Mononuclear cell (primary cell): ENCODE measurements around the gene SF3B6. TPM values are rescaled to one million over a fixed set of nuclear protein-coding genes. Genes with fewer than 3 reads are reported as not detected.

Source experiments
- H3K27me3 ChIP-seq: 2 replicates; pipeline ENCODE4 v1.6.0; 2011; ENCODE audit warnings: low read length, control low read depth; ENCODE audit not compliant: insufficient read depth
- H3K4me1 ChIP-seq: 2 replicates; pipeline ENCODE4 v1.5.1; 2011; ENCODE audit warnings: mild to moderate bottlenecking, low read length, control low read depth; ENCODE audit not compliant: insufficient read depth
- H3K4me3 ChIP-seq: 2 replicates; pipeline ENCODE4 v1.5.1; 2011; ENCODE audit warnings: mild to moderate bottlenecking, low read length, moderate library complexity
- H3K9me3 ChIP-seq: 2 replicates; pipeline ENCODE4 v1.5.1; 2011; ENCODE audit warnings: low read depth, mild to moderate bottlenecking, control low read depth, low read length
- total RNA-seq: library from RNA; depleted of rRNA; stranded (reverse); fragments of >200 nt; gene quantifications from one replicate; pipeline ENCODE4 v1.2.3, GENCODE V29; 2012

The SF3B6 gene
- total RNA-seq, 1 donor = 107 TPM

DNA sequence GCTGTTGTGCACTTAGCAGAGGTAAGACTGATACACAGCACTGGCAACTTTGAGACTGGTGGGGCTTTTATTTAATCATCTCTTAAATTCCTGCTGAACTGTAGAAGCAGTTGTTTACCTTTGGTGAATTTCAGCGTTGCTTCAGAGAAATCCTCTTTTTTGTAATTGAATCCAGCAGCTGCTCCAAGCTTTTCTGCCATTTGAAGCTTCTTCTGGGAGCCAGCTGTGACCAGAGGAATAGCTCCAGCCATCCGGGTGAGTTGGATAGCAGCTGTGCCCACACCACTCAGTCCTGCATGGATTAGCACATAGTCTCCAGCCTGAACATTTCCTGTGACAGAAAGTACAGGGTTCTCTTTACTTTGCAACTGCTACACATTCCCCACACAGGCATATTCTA is 4.6 kb upstream of the SF3B6 start:
- no peaks in the 10 kb centered on the region for H3K9me3 ChIP-seq
- no peaks in the 10 kb centered on the region for H3K27me3 ChIP-seq
- H3K4me3 ChIP-seq = no peak overlapping the region
- peaks cover 68% of the 10 kb centered on the region for H3K4me1 ChIP-seq

DNA sequence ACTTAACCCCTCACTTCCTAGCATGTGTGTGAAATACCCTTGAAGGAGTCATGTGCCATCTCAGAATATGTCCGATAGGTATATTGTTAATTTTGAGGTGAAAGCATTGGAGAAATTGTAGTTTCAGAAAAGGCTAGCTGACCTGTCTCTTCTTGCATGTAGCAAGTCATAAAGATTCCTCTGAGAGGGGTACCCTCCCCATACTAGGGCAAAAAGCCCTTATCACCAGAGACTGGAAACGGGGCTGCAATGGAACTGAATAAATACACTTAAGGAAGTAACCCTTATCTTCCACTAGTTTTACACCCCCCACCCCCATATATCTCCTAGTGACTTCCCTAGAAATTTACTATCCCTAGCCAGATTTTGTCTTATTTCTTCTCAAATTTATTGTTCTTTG is 1.8 kb upstream of the SF3B6 start:
- peaks cover 59% of the 10 kb centered on the region for H3K4me1 ChIP-seq

DNA sequence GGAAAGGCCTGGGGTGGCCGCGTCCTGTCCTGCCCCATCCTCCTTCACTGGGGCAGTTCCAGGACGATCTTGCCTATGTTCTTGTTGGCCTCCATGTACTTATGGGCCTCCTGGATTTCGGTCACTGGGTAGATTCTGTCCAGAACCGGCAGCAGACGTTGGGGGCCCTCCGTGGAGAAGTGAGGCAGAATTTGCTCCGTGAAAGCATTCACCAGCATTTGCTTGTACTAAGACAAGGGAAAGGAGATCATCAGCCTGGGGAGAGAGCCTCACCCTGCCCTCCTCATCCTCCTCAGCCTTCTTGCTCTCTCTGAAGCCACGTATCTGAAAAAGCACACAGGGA is 1.4 kb upstream of the SF3B6 start:
- no peaks in the 10 kb centered on the region for H3K27me3 ChIP-seq
- H3K9me3 ChIP-seq = no peaks in the 10 kb centered on the region
- peak overlapping the region; percentile 72 for H3K4me3 ChIP-seq
- H3K4me1 ChIP-seq = peaks cover 55% of the 10 kb centered on the region

More for the DNA sequence above, 1.8 kb upstream of the SF3B6 start:
- Histone ChIP-seq H3K9me3 (no peaks in the 10 kb centered on the region), H3K27me3 (no peaks in the 10 kb centered on the region), H3K4me3 (no peak overlapping the region)

DNA sequence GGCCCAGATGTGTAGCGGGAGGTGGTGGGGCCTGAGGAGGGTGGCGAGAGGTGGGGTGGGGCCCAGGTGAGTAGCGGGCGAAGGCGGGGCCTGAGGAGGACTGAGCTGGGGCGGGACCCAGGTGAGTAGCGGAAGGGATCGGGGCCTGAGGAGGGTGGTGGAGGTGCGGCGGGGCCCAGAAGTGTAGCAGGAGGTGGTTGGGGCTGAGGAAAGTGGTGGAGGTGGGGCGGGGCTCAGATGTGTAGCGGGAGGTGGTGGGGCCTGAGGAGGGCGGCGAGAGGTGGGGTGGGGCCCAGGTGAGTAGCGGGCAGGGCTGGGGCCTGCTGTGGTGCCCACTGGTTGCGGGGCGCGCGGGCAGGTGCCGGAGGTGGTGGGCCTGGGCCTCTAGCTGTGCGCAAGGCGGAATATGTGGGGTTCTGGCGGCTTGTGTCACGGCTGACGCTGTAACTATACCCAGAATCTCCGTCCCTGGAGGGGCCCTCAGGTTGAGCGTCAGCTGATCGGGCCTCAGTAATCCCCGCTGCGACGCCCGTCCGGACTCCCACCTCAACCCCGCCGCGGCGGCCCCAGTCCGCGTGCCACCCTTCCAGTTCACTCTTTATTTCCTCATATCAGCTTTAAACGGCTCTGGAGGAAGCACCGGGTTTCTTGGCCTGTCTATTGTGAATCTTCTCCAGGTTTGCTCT is 866 bp upstream of the SF3B6 start:
- peak overlapping the region; percentile 72 for H3K4me3 ChIP-seq
- peaks cover 50% of the 10 kb centered on the region for H3K4me1 ChIP-seq
- no peaks in the 10 kb centered on the region for H3K27me3 ChIP-seq
- no peaks in the 10 kb centered on the region for H3K9me3 ChIP-seq

DNA sequence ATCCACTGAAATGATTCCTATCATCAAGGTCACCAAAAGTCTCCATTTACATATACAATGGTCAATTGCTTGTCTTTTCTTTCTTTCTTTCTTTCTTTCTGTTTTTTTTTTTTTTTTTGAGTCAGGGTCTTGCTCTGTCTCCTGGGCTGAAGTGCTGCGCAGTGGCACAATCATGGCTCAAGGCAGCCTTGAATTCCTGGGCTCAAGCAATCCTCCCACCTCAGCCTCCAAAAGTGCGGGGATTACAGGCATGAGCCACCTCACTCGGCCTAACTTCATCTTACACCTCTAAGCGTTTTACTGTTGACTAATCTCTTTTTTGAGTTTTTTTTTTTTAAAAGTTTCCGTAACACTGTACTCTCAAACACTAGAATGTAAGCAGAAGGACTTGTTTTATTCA is 867 bp downstream of the SF3B6 start:
- Histone ChIP-seq H3K4me1 (peaks cover 35% of the 10 kb centered on the region), H3K27me3 (no peaks in the 10 kb centered on the region), H3K4me3 (peak overlapping the region; percentile 72), H3K9me3 (no peaks in the 10 kb centered on the region)

DNA sequence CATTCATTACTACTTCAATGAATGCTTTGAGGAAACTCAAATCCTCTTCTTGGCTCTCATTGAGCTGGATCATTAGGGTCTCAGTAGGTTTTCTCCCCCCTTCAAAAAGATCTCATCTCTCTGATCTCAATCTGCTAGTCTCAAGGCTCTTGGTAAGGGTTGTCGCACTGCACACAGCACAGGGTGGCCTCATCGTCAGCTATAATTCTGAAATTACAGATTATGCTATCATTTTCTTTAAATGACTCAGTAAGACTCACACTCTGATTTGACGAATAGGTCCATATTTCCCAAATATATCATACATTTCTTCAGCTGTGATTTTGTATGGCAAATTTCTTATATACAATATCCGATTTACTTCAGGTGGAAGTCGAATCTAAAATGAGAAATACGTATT is 2.3 kb downstream of the SF3B6 start:
- Histone ChIP-seq H3K9me3 (no peaks in the 10 kb centered on the region), H3K4me3 (no peak overlapping the region)

DNA sequence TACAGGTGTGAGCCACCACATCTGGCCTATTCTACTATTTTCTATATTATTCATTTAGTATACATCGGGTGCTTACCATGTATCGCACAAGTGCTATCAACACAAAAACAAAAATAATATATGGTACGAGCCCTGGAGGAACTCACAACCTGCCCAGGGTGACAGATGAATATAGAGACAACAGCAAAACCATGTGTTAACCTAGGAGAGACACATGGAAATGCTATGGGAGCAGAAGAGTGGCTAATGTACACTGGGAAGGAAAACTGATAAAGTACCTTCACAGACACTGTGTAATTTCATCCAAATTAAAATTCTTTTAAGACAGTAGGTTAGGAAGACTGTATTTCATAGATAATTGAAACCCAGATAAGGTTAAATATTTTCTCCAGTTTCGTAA is 3.9 kb downstream of the SF3B6 start:
- Histone ChIP-seq H3K9me3 (no peaks in the 10 kb centered on the region), H3K4me3 (no peak overlapping the region), H3K4me1 (peaks cover 19% of the 10 kb centered on the region), H3K27me3 (no peaks in the 10 kb centered on the region)

More for the DNA sequence above, 2.3 kb downstream of the SF3B6 start:
- H3K4me1 ChIP-seq = peaks cover 33% of the 10 kb centered on the region
- H3K27me3 ChIP-seq = no peaks in the 10 kb centered on the region

DNA sequence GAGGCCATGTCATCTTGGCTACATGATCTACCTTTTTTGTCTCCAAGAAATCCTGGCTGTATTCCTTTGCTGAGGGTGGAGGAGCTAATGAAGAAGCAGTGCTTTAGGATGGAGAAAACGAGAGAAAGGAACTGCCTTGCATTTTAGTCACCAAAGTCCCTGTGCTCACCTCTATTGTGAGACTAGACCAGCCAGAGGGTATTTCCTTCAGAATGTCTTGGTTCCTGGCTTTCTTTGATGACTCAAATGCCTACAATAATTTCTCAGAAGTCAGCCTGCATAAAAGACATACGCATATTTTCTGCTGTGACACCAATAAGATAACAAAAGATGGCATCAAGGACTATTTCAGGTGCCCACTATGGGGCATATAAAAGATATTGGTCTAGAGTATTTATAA is 10.8 kb downstream of the SF3B6 start:
- Histone ChIP-seq H3K4me3 (no peak overlapping the region), H3K4me1 (no peaks in the 10 kb centered on the region), H3K27me3 (no peaks in the 10 kb centered on the region), H3K9me3 (no peaks in the 10 kb centered on the region)

DNA sequence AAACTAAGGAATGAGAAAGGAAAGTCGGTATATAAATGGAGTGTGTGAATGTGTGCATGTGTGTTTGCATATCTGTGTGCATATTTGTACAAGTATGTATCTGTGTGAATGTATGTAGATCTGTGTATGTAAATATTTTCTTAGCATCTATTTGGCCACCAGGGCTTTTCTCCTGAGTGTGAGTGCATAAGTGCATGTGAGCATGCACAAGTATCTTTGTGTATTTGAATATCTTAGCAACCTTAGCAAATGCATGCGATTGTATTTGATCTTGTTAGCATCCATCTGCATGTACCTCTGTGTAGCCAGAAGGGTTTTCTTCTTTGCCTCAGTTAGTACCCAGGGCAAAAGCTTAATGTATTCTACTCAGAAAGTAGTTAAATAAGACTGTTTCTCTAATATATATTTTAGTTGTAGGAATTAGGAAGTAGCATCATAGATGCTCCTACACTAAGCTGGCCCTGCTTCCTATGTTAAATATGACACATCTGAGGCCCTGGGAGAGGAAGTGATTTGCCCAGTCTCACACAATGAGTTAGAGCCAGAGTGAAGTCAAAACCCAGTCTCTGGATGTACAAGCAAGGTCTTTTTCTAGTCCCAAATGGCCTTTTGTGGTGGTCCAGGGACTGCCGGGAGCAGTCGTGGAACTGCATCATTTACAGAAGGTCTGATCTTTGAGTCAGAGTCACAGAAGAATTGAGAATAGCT is 17.4 kb downstream of the SF3B6 start:
- Histone ChIP-seq H3K4me1 (no peaks in the 10 kb centered on the region), H3K9me3 (no peaks in the 10 kb centered on the region), H3K27me3 (no peaks in the 10 kb centered on the region), H3K4me3 (no peak overlapping the region)

DNA sequence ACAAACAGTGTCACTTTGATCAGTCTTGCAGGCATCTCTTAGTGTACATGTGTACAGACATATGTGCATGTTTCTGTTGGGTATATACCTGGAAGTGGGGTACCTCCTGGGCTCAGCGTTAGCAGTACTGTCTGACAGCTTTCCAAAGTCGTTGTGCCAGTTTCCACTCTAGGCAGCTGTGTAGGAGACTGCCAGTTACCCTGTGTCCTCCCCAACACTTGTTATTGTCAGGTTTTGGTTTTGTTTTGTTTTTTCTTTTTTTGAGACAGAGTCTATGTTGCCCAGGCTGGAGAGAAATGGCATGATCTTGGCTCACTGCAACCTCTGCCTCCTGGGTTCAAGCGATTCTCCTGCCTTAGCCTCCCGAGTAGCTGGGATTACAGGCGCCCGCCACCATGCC is 20.4 kb downstream of the SF3B6 start:
- H3K4me3 ChIP-seq = no peak overlapping the region
- no peaks in the 10 kb centered on the region for H3K9me3 ChIP-seq
- peaks cover under 1% of the 10 kb centered on the region for H3K27me3 ChIP-seq
- H3K4me1 ChIP-seq = no peaks in the 10 kb centered on the region

DNA sequence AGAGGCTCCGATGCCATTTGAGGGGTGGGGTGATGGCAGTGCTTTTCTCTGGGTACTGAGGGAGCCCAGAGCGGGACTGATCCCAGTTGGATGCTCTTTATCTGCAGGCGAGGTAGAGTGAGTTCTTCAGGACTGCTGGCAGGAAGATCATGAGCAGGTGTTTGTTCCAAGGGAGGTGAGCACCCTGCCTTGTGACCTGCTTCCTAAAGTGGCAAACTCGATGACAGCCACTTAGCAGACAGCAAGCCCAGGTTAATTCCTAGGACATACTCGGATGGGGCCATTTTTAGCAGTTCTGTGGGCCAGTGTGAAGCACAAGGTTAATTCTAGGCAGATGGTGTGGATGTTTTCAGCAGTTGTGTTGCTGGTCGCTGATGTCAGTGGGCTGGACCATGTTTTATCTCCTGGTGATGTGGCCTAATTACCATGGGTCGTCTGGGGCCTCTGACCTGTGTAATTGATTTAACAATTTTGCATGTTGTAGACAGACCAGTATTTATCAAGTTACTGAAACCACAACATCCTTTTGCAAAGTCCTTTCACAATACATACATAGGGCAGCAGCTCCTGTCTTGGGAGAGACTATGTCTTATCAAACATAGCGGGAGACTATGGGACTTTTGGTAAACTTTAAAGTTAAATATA is 21.6 kb downstream of the SF3B6 start:
- Histone ChIP-seq H3K4me3 (no peak overlapping the region), H3K27me3 (peaks cover 7% of the 10 kb centered on the region), H3K9me3 (no peaks in the 10 kb centered on the region), H3K4me1 (peaks cover 7% of the 10 kb centered on the region)

DNA sequence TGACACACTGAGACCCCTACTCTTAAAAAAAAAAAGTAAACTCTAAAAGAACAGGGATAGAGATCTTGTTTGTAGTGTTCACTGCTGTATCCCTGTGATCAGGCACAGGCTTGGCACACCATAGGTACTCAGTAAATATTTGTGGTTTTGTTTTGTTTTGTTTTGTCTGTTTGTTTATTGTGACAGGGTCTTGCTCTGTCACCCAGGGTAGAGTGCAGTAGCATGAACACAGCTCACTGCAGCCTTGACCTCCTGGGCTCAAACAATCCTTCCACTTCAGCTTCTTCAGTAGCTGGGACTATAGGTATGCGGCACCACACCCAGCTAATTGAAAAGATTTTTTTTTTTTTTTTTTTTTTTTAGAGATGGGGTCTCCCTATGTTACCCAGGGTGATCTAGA is 23.2 kb downstream of the SF3B6 start:
- no peak overlapping the region for H3K4me3 ChIP-seq
- H3K9me3 ChIP-seq = no peaks in the 10 kb centered on the region
- H3K4me1 ChIP-seq = peaks cover 16% of the 10 kb centered on the region
- peaks cover 17% of the 10 kb centered on the region for H3K27me3 ChIP-seq

DNA sequence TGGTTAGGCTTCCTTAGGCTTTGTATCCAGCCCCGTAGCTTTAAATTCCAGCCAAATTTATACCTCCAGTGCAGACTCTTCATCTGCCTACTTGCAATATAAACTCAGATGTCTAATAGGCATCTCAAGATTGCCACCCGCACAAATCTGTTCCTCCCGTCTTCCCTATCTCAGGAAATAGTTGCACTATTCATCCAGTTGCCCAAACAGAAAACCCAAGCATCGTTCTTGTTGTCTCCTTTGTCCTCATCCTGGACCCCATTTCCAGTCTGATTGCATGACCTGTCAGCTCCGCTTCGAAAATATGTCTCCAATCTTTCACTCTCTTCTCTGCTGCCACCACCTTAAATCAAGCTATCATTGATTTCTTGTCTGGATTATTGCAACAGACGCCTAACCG is 24.3 kb downstream of the SF3B6 start:
- no peak overlapping the region for H3K4me3 ChIP-seq

DNA sequence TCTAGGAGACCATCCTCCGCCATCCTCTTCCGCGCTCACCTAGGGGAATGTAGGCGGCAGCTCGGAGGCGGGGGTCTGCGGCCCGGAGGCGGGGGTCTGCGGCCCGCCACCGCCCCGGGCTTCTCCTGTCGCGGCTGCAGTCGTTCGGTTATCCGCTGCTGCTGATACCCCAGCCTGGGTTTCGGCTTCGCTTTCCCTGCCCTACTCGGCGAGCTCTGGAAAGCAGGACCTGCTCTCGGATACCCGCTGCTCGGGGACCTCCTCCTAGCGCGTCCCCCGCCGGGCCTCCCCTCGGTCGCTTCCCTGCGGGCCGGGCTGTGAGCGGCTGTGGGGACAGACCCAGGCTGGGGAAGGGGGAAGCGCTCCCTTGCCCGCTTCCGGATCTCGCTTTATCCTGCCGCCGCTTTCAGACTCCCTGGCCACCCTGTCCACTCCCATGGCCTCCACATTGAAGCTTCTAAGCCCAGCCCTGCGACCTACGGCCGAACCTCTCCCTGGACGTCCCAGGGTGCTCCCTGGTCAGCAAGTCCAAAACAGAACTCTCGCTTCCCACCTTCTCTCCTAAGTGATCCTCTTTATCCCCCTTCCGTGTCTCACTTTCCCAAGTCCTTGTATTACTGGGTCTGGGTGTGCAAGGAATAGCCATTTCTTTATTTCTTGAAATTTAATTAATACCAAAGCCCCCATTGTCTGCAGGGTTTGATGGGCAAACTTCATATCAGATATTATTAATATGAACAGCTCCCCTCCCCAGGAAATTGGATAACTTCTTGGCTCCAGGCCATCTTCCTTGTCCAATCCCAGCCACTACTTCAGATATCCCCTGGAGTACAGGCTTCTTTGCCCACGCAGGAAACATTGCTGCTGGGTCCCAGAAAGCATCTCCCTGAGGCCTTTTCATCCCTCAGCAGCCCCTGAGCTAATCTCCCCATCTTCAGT is 25.8 kb downstream of the SF3B6 start:
- Histone ChIP-seq H3K4me3 (peak overlapping the region; percentile 42), H3K27me3 (peaks cover 17% of the 10 kb centered on the region), H3K9me3 (no peaks in the 10 kb centered on the region), H3K4me1 (peaks cover 30% of the 10 kb centered on the region)

More for the DNA sequence above, 24.3 kb downstream of the SF3B6 start:
- H3K4me1 ChIP-seq = peaks cover 24% of the 10 kb centered on the region
- H3K9me3 ChIP-seq = no peaks in the 10 kb centered on the region
- H3K27me3 ChIP-seq = peaks cover 17% of the 10 kb centered on the region
